Cardiac ventricle fibroblast (primary cell): ENCODE data around the gene AMDHD2. TPM values are rescaled to one million over a fixed set of nuclear protein-coding genes. Genes with fewer than 3 reads are reported as not detected.

ENCODE experiments used
- total RNA-seq: library from RNA; depleted of rRNA; stranded (reverse); fragments of >200 nt; gene quantifications from 2 replicates; pipeline ENCODE4 v1.2.3, GENCODE V29; 2015

AMDHD2 gene, protein sequence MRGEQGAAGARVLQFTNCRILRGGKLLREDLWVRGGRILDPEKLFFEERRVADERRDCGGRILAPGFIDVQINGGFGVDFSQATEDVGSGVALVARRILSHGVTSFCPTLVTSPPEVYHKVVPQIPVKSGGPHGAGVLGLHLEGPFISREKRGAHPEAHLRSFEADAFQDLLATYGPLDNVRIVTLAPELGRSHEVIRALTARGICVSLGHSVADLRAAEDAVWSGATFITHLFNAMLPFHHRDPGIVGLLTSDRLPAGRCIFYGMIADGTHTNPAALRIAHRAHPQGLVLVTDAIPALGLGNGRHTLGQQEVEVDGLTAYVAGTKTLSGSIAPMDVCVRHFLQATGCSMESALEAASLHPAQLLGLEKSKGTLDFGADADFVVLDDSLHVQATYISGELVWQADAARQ
- total RNA-seq = 21.1 and 34.5 TPM in 2 replicates

GRCh38 chr16:2520097-2520783 is at the start of gene AMDHD2:
TSS of gene AMDHD2 (plus strand) at chr16:2520371. CDS start at chr16:2520459, 88 bp downstream.

DNA sequence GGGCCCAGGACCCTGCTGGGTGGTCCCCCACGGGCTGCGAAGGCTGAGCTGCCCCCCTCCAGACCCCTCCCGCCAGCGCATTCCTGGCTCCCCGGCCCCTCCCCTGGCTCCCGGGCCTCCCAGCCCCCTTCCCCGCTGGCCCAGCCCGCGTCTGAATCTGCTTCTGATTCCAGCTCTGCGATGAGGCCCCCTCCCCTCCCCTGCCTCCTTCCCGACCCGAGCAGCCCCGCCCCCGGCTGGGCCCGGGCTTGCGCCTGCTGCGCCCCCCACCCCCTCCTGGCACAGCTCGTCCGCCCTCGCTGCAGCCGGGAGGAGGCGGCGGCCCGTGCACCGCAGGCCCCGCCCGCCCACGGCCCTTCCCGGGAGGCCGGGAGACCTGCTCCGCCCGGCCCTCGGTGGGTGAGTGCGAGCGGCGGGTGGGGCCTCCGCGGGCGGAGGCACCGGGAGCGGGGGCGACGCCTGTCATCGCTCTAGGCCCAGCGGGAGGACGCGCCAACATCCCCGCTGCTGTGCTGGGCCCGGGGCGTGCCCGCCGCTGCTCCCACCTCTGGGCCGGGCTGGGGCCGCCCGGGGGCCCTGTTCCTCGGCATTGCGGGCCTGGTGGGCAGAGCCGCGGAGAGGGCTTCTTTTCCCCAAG is 49.0 kb upstream of the AMDHD2 start, which contains the start of gene NTN3:
Gene NTN3 (plus strand): TSS at position 282 of the 637 bp plus-strand sequence. CDS start 405 bp downstream, outside the sequence.

DNA sequence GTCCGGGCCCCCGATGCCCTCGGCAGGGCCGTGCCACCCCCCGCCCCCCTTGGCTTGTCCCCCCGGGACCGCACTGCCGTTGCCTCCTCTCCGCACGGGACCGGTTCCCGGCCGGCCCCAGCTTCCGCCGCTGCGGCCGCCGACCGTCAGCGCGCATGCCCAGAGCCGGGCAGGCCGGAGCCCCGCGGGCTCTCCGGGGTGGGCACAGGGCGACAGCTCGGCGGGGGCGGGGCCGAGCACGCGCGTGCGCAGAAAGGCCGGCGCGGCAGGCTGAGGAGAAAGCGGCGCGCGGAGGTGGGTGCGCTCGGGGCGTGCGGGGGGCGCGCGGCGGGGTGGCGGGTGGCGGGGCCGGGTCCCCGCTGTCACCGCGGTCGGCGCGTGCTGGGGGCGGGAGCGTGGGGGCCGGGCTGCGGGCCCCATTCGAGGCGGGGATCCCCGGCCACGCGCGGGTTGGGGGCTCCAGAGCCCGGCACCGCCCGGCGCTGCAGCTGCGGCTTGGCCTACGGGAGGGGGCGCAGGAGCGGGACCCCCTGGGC is 45.2 kb upstream of the AMDHD2 start, which contains the start of gene TBC1D24:
Gene TBC1D24 (plus strand): TSS at position 251 of the 536 bp plus-strand sequence. CDS start 21,022 bp downstream, outside the sequence.

GRCh38 chr16:2513405-2514332 is 6.5 kb upstream of the AMDHD2 start, which contains the start of gene ATP6V0C:
TSS of gene ATP6V0C (plus strand) at chr16:2513952. CDS start at chr16:2514104, 152 bp downstream.

GRCh38 chr16:2531371-2531695 is 11.2 kb downstream of the AMDHD2 start, which contains the start of gene CEMP1:
TSS of gene CEMP1 (minus strand) at chr16:2531408. CDS start at chr16:2531073, 335 bp downstream.

DNA sequence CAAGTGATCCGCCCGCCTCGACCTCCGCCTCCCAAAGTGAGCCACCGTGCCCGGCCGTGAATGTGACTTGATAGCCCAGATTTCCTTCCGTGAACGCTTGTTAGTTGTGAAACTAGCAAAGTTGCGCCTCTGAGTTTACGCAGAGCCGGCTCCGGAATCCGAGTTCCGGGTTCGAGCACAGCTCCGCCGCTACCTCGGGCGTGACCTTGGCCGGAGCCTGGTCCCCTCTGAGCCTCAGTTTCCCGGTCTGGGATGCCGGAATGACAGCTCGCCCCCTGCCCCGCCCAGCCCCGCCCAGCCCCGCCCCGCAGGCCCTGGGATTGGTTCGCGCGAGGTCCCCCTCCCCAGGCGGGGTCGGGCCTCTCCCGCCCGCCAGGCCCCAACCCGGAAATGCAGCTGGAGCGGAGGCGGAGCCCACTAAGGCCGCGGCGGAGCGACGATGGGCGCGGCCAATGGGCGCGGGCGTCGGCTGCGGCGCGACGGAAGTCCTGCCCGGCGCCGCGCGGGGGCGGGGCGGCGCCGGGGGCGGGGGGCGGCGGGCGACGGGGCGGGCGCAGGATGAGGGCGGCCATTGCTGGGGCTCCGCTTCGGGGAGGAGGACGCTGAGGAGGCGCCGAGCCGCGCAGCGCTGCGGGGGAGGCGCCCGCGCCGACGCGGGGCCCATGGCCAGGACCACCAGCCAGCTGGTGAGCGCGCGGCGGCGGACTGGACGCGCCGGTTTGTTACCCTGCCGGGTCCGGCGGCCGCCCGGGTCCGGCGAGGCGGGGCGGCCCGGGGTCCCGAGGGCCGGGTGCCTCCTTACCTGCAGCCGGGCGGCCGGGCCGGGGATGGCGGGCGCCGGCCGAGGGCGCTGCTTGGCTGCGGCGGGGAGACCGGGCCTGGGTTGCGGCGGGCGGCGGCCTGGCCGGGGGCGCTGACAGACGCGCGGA is 17.5 kb downstream of the AMDHD2 start, which contains the start of gene PDPK1:
Gene PDPK1 (plus strand): TSS at position 571 of the 929 bp plus-strand sequence. CDS start 92 bp downstream, at position 663.

Other genes starting within 250 kb of the AMDHD2 start
- 0.68 and 1.1 TPM in 2 replicates for gene ABCA3, start 179.6 kb upstream of the AMDHD2 start, total RNA-seq
- gene CCNF, start 90.9 kb upstream of the AMDHD2 start, total RNA-seq = 3.3 and 3.6 TPM in 2 replicates
- gene TEDC2, start 60.3 kb upstream of the AMDHD2 start, total RNA-seq = 1.4 and 2.1 TPM in 2 replicates
- 1.1 TPM in 1 of 2 replicates, not detected in the other for gene NTN3, start 49.1 kb upstream of the AMDHD2 start, total RNA-seq
- 6.5 and 7.4 TPM in 2 replicates for gene TBC1D24, start 45.2 kb upstream of the AMDHD2 start, total RNA-seq
- 31.5 and 50.9 TPM in 2 replicates for gene ATP6V0C, start 6.4 kb upstream of the AMDHD2 start, total RNA-seq
- not detected in 2 replicates for gene CEMP1, start 11.0 kb downstream of the AMDHD2 start, total RNA-seq
- 18.4 and 20.2 TPM in 2 replicates for gene PDPK1, start 17.6 kb downstream of the AMDHD2 start, total RNA-seq
- 16.0 and 17.8 TPM in 2 replicates for gene KCTD5, start 162.2 kb downstream of the AMDHD2 start, total RNA-seq
- gene PRSS27, start 199.9 kb downstream of the AMDHD2 start, total RNA-seq = 0.05 and 0.12 TPM in 2 replicates
- 93.7 and 119 TPM in 2 replicates for gene SRRM2, start 232.3 kb downstream of the AMDHD2 start, total RNA-seq